ENCODE results near the gene HLA-A.
"Not testable (repeated sequence)": the region's sequence is repeated elsewhere in the genome, so short reads cannot be mapped to it uniquely, and the experiment has no call there.

Gene HLA-A

DNA sequence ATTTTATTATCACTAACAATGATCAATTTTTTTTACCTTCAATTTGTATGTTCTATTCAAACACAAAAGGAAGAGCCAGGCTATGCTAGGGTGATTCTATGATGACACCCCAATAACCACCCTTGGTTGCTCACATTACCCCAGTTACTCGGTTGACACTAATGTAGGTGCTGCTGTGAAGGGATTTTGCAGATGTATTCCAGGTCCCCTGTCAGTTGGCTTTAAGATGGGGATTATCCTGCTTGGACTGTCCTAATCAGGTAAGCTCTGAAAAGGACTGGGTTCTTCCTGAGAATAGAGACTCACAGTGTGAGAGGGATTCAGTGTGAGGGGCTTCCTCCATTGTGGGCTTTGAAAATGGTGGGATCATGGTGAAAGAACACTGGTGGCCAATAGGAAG is 11.9 kb downstream of the HLA-A start:
- H3K4me3 ChIP-seq (ENCODE audit: low read length) = no peak overlapping the region
- no peak for DNase-seq (ENCODE audit: low read depth, low spot score)

DNA sequence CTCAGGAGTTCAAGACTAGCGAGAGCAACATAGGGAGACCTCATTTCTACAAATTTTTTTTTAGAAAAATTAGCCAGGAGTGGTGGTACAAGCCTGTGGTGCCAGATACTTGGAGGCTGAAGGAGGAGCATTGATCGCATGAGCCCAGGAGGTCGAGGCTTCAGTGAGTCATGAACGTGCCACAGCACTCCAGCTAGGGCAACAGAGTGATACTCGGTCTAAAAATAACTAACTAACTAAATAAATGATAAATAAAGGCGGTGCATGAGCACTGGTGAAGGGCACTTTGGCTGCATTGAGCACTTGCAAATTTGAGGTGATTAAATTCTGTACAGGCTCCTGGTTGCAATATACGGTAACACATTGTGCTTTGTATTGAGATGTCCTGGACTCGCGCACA is 13.5 kb downstream of the HLA-A start:
- no peak for DNase-seq (ENCODE audit: low read depth, low spot score)
- no peak overlapping the region for H3K4me3 ChIP-seq (ENCODE audit: low read length)

DNA sequence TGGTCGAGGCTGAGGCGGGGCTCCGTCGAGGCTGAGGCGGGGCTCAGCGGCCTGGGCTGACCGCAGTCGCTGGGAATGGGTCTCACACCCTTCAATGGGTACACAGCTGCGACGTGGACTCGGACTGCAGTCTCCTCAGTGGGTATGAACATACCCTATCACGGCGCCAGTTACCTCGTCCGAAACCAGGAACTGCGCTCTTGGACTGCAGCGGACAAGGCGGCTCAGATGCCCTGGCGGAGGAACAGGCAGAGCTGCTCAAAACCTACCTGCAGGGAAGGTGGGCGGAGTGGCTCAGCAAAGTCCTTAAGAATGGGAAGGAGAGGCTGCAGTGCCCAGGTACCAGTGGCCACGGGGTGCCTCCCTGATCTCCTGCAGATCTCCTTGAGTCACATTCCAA is 14.2 kb downstream of the HLA-A start:
- no peak overlapping the region for H3K4me3 ChIP-seq (ENCODE audit: low read length)
- no peak for DNase-seq (ENCODE audit: low read depth, low spot score)

DNA sequence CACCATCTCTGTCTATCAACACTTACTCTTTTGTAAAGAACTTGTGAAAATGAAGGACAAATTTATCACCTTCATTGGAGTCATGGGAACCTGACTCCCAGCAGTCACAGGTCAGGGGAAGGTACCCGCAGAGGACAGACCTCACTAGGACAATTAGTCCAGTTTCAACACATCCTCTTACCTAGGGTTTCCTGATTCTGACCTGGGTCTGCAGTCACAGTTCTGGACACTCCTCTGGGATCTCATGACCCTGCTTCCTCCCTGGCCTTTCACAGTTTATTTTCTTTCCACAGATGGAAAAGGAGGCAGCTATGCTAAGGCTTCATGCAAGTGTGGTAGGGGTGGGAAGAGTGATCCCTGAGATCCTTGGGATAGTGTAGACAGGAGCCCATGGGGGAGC is 15.7 kb downstream of the HLA-A start:
- no peak overlapping the region for H3K4me3 ChIP-seq (ENCODE audit: low read length)
- DNase-seq (ENCODE audit: low read depth, low spot score) = no peak

DNA sequence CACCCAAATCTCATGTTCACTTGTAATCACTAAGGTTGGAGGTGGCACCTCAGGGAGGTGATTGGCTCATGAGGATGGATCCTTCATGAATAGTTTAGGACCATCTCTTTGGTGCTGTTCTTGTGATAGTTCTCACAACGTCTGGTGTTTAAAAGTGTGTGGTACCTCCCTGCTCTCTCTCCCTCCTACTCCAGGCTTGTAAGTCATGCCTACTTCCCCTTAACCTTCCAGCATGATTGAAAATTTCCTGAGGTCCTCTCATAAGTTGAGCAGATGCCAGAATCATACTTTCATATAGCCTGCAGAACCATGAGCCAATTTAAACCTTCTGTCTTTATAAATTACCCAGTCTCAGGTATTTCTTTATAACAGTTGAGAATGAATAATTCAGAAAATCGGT is 16.6 kb downstream of the HLA-A start:
- H3K4me3 ChIP-seq (ENCODE audit: low read length) = no peak overlapping the region
- no peak for DNase-seq (ENCODE audit: low read depth, low spot score)

DNA sequence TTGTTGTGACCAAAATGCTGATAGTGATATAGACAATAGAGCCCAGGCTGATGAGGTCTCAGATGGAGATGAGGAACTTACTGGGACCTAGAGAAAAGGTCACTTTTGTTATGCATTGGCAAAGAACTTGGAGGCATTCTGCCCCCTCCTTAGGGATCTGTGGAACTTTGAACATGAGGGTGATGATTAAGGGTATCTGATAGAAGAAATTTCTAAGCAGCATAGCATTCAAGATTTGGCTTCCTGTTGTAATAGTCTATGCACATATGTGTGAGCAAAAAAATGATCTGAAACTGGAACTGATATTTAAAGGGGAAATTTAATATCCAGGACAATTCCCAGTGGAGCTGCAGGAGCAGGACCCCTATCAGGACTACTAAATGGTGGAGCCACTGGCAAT is 17.1 kb downstream of the HLA-A start:
- H3K4me3 ChIP-seq (ENCODE audit: low read length) = no peak overlapping the region
- no peak for DNase-seq (ENCODE audit: low read depth, low spot score)

DNA sequence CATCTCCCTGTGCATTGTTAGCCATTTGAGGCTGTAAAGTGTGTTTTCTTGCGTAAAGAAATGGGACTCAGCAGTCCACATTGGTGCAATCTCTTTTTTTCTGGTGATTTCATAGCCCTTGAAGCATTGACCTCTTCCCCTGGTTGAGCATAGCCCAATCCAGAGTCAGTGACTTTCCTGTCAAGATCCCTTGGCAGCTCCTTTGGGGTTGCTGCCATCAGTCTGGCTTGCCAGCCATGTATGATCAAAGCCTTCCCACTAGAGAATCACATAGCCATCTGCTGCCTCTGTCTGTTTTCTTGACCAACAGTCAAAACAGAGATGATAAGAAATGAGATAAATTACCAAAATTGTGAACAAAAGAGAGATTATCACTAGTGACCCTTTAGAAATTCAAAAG is 19.6 kb downstream of the HLA-A start:
- no peak overlapping the region for H3K4me3 ChIP-seq (ENCODE audit: low read length)
- no peak for DNase-seq (ENCODE audit: low read depth, low spot score)

DNA sequence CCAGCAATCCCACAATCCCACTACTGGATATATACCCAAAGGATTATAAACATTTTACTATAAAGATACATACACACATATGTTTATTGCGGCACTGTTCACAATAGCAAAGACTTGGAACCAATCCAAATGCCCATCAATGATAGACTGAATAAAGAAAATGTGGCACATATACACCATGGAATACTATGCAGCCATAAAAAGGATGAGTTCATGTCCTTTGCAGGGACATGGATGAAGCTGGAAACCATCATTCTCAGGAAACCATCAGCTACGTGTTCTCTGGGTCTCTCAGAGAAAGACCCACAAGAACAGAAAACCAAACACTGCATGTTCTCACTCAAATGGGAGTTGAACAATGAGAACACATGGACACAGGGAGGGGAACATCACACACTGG is 21.4 kb downstream of the HLA-A start:
- not testable (repeated sequence) for H3K4me3 ChIP-seq (ENCODE audit: low read length)

DNA sequence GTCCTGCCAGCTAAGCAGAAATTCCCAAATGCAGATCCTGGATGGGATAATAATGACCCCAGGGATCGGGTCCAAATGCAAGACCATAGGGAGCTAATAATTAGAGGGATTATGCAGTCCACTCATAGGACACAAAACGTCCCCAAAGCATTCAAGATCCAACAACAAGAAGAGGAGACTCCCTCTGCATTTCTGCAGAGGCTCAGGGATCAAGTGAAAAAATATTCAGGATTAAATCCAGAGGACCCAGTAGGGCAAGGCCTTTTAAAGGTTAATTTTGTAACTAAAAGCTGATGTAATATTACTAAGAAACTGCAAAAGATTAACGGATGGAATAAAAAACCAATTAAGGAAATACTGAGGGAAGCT is 22.2 kb downstream of the HLA-A start:
- DNase-seq (ENCODE audit: low read depth, low spot score) = no peak
- H3K4me3 ChIP-seq (ENCODE audit: low read length) = no peak overlapping the region; the same call in 1 of the 2 replicates

More for the DNA sequence above, 21.4 kb downstream of the HLA-A start:
- DNase-seq (ENCODE audit: low read depth, low spot score) = not testable (repeated sequence)

DNA sequence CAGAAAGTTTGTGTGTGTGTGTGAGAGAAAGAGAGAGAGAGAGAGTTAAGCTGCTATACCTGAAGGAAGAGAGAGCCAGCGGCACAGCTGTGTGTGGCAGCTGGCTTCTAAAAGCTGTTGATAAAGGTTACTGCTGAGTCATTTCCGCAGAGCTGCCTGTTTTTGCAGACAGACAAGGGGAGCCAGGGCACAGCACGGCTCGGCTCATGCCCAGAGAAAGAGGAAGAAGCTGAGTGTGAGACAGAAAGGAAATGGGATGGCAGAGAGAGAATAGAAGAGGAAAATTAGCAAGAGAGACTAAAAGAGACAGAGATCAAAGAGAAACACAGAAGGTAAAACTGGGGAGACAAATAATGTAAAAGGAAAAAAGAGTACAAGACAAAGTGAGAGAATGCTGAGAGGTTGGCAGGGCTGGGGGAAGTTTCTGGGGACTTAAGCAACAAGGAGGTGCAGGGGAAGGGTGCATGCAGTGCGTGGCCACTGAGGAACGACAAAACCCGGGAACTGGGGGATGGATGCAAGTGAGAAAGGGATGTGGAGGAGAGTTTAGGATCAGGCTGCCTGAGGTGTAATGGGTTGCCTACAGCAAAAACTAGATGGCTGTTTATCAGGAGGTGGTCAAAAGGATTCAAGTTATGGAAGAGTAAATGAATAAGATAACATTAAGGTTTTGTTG is 22.7 kb downstream of the HLA-A start:
- H3K4me3 ChIP-seq (ENCODE audit: low read length) = peak overlapping the region; percentile 52
- peak; percentile 99 for DNase-seq (ENCODE audit: low read depth, low spot score)

DNA sequence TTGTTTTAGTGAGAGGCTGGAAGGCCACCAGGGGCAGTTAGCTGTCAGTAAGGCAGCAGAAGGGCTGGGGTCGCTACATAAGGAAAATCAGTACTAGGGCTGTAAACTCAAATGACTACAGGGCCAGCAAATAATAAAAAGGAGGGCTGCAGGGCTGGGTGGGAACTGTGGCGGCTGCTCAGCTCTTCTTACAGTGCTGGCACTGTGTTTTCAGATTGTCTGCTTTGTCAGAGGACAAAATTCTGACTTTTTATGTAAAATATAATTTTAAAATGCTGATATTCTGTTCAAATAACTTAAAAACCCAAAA is 23.2 kb downstream of the HLA-A start:
- peak overlapping the region; percentile 52 for H3K4me3 ChIP-seq (ENCODE audit: low read length)
- peak; percentile 17 for DNase-seq (ENCODE audit: low read depth, low spot score)

DNA sequence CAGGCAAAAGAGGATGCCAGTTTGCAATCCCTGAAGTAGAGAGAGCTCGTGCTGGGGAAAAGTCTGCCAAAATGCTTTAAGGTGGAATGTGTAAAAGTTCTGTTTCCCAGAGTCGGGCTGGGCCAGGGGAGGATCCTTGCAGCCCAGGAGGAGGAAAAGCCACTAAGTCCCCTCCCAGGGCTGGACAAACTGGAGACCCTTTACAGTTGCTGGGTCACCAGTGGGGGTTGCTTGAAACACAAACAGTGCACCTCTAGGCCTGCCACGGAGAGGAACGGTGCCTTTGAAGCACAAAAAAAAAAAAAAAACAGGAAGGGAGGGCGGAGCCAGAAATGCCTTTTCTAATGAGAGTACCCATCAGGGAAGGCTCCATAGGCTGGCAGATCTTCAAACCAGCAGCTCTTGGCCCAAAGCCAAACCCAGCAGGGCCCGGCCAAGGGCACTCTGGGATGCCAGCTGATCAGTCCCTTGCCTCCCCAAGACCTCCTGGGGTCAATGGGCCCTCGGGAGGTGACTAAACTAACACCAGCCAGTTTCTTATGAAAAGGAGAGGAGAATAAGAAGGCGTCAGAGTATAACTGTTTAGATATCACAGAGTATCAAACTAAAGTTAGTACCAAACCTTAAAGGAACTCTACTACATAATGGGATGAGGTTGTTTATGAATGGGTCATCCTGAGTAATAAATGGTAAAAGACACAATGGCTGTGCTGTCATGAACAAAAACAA is 23.7 kb downstream of the HLA-A start:
- H3K4me3 ChIP-seq (ENCODE audit: low read length) = peak overlapping the region; percentile 52
- peak; percentile 90 for DNase-seq (ENCODE audit: low read depth, low spot score)

DNA sequence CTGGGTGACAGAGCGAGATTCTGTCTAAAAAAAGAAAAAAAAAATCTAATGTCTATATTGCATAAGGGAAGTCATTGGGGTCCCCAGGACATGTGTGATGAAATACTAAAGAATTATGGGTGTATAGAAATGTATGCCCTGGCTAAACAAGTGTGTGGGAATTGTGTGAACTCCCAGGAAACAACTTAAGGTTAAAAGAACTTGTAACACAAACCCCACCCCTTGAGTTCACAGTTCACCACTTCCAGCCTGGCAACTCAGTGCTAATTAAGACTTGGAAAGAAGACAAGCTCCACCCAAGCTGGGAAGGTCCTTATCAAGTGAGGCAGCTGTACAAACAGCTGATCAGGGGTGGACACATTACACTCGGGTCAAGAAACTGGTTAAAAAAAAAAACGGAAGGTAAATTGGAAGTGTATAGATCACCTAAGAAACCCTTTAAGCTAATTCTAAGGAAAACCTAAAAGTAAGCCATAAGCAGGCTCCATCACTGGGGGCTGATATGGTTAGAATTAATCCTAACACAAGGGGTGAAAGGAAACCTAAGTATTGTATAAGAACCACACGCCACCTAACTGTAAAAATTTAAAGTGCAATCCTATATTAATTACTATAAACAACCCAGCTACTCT is 25.2 kb downstream of the HLA-A start:
- peak; percentile 53 for DNase-seq (ENCODE audit: low read depth, low spot score)
- no peak overlapping the region for H3K4me3 ChIP-seq (ENCODE audit: low read length)

DNA sequence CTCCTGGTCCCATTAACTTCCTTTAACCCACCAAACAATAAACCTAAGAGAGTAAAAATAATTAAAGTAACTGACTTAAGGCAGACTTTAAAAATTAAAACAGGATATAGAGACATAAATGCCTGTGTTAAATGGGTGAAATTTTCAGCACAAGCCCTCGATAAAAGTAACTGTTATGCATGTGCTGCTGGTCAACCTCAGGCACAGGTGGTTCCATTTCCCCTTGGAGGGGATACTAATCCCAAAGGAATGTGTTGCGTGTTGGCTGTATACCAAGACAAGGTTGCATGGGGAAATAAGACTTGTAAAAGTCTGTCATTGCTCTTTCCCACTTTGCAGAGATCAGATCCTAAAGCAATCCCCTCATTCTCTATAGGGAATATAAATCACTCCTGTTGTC is 25.8 kb downstream of the HLA-A start:
- no peak for DNase-seq (ENCODE audit: low read depth, low spot score)
- no peak overlapping the region for H3K4me3 ChIP-seq (ENCODE audit: low read length)

DNA sequence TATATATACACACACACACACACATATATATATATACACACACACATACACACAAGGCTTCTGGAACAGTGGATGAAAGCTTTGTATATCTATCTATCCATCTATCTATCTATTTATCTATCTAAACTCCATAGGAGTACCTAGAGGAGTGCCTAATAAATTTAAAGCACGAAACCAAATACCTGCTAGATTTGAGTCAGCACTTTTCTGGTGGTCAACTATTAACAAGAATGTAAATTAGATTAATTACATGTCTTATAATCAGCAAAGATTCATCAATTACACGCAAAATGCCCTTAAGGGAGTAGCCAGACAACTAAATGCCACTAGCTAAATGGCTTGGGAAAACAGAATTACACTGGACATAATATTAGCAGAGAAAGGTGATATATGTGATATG is 26.6 kb downstream of the HLA-A start:
- no peak overlapping the region for H3K4me3 ChIP-seq (ENCODE audit: low read length)
- DNase-seq (ENCODE audit: low read depth, low spot score) = no peak

DNA sequence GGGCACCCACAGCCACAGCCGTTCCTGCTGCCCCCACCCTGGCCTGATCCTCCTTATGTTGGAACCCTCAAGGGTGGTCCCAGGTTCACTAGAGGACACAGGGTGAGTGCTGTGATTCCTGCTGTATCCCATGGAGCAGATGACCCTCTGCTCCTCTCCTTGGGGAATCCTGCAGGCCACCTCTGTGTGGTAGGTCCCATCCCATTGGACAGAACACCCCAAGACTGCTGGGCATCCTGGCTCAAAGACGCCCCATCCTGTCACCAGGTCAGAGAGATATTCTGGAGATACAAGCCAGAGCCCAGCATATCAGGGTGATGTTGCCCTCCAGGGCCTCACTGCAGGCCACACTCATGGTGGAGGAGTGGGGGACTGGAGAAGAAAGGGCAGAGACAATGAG is 28.4 kb downstream of the HLA-A start:
- DNase-seq (ENCODE audit: low read depth, low spot score) = no peak
- H3K4me3 ChIP-seq (ENCODE audit: low read length) = no peak overlapping the region

DNA sequence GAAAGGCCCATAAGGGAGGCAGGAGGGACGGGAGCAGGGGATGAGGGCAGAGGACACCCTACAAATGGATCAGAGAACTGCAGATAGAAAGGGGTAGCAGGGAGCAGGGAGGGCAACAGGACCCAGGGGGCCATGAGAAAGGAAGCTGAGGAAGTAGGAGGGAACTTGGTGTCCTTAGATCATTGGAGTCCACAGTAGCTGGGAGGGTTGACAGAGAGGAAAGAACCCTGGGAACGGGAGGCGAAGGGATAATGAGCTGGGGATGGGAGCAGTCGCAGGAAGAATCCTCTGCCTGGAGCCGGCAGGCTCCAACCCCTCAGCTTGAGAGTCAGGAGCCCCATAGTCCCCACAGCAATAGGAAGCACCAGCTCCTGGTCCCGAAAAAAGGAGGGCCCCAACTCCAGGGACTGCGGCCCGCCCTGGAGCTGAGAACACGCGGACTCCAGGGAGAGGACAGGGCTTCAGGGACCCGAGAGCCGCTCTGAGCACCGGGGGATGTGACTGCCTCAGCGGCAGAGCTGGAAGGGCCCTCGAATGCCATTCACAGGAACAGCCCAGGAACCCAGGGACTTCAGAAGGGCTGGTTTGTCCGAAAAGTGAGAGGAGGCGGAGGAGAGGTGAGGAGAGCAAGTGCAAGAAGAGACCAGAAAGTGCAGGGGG is 32.7 kb downstream of the HLA-A start:
- no peak for DNase-seq (ENCODE audit: low read depth, low spot score)

DNA sequence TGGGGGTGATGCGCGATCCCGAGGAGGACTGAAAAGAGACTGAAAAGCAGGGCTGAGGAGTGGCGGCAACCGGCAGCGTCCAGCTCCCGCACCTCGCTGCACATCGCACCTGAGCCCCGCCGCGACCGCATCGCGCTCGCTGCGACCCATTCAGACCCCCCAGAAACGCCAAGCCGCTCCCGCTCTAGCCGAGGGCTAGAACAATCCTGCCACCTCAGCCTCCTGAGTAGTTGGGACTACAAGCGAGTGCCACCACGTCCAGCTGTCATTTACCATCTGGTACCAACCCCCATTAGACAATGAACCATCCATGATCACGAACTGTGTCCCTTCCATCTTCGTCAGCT is 33.2 kb downstream of the HLA-A start:
- DNase-seq (ENCODE audit: low read depth, low spot score) = no peak
- no peak overlapping the region for H3K4me3 ChIP-seq (ENCODE audit: low read length)

More for the DNA sequence above, 32.7 kb downstream of the HLA-A start:
- H3K4me3 ChIP-seq (ENCODE audit: low read length) = no peak overlapping the region

DNA sequence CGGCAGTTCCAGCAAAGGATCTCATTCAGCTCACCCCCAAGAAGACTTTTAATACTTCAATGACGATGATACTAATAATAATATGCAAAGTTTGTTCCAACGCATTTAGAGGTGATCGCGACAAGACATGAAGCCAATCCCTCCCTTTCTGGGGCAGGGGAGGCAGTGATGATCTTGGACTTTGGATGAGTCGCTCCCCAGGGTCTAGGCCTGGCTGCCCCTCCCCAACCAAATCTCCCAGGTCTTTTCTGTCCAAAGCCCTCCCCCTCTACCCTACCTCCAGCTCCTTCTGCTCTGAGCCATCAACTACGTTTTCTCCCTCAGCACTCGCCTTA is 33.9 kb downstream of the HLA-A start:
- H3K4me3 ChIP-seq (ENCODE audit: low read length) = no peak overlapping the region
- no peak for DNase-seq (ENCODE audit: low read depth, low spot score)

DNA sequence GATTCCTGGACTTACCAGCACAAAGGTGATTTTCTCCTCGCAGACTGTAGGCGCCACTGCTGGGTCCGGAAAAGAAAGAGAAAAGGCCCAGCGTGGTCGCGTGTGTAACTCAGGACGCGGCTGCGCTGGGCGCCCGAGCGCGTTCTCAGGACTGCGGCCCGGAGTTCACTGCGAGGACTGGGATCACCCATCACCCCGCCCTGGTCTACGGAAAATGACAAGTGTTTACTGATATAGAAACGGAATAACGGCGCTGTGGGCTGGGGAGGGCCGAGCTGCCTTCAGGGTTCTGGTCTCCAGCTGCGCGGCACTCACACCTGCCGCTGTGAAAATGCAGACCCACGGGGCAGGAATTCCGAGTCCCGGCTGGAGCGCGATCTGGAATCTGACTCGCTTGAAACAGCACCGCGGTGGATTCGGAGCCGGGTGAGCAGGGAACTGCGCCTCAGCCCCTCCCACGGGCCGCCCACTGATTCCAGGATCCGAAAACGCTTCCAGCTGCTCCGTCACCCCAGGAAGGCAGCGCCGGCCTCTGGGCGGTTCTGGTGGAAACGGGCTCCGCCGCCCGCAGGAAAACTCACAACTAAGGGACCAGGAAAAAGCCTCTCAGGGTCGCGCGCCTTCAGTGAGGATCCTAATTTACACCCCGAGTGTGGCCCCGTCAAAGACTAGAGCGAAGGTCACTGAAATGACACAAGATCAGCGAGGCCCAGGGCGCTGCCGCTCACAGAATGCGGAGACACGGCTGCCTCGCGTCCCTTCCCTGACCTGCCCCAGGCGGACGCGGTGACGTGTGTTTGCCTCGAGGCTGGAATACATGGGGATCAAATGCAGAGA is 34.5 kb downstream of the HLA-A start:
- no peak for DNase-seq (ENCODE audit: low read depth, low spot score)
- H3K4me3 ChIP-seq (ENCODE audit: low read length) = no peak overlapping the region
